Mucosa of rectum (tissue), 2 donors: Measurements from ENCODE around the gene CDK8.

Source experiments
- H3K27ac ChIP-seq, 2 donors: one replicate each; pipeline ENCODE4 v1.7.0; 2013; ENCODE audit warnings: inconsistent platforms in 2 of 2, low read depth in 2 of 2, low read length in 2 of 2
- H3K27me3 ChIP-seq, 2 donors: one replicate each; pipeline ENCODE4 v1.7.0; 2013; ENCODE audit warnings: low read length in 2 of 2; ENCODE audit not compliant: control insufficient read depth in 2 of 2, insufficient read depth in 2 of 2
- H3K36me3 ChIP-seq, 2 donors: one replicate each; pipeline ENCODE4 v1.7.0; 2013; ENCODE audit warnings: low read length in 2 of 2; ENCODE audit not compliant: control insufficient read depth in 2 of 2, insufficient read depth in 2 of 2
- H3K4me1 ChIP-seq, 2 donors: one replicate each; pipeline ENCODE4 v1.7.0; 2013; ENCODE audit warnings: low read length in 2 of 2, mild to moderate bottlenecking in 1 of 2; ENCODE audit not compliant: control insufficient read depth in 2 of 2, insufficient read depth in 2 of 2
- H3K4me3 ChIP-seq, 2 donors: one replicate each; pipeline ENCODE4 v1.7.0; 2013; ENCODE audit warnings: low read length in 2 of 2
- H3K9ac ChIP-seq, 2 donors: one replicate each; pipeline ENCODE4 v1.7.0; 2013; ENCODE audit warnings: low read length in 2 of 2, low read depth in 1 of 2, mild to moderate bottlenecking in 1 of 2
- H3K9me3 ChIP-seq, 2 donors: one replicate each; pipeline ENCODE4 v1.7.0; 2013; ENCODE audit warnings: low read length in 2 of 2; ENCODE audit not compliant: control insufficient read depth in 2 of 2
- donor health status: healthy.
- donor health status: Normal muscosa, but diverticular disease.

CDK8 gene

DNA sequence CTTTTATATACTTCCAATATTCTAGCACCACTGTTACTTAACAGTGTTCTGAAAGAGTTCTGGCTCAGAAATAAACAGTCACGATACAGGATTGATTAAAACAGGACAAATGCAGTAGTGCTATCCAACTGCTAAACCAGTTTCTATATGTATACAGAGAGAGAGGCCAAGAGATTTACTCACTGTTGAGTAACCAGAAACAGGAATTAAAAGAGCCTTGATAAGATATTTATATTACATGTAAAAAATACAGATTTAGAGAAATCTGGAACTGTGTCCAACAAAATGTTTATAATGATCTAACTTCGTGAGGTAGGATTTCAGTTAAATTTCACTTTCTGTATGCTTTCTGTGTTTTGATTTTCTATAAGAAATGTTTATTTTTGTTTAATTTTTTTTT is 116.6 kb downstream of the CDK8 start:
- H3K9ac ChIP-seq: no peak overlapping the region

GRCh38 chr13:26372747-26373146 is 118.8 kb downstream of the CDK8 start:
- Histone ChIP-seq H3K9ac (no peak overlapping the region), H3K9me3 (no peaks in the 10 kb centered on the region), H3K4me1 (no peaks in the 10 kb centered on the region), H3K36me3 (no peaks in the 10 kb centered on the region), H3K27me3 (no peaks in the 10 kb centered on the region), H3K27ac (no peak overlapping the region), H3K4me3 (no peak overlapping the region)

More for the DNA sequence above, 116.6 kb downstream of the CDK8 start:
- Histone ChIP-seq H3K4me3 (no peak overlapping the region), H3K9me3 (no peaks in the 10 kb centered on the region), H3K27ac (no peak overlapping the region), H3K36me3 (no peaks in the 10 kb centered on the region), H3K27me3 (no peaks in the 10 kb centered on the region), H3K4me1 (no peaks in the 10 kb centered on the region)

GRCh38 chr13:26376430-26376829 is 122.5 kb downstream of the CDK8 start:
- Histone ChIP-seq H3K4me1 (no peaks in the 10 kb centered on the region), H3K4me3 (no peak overlapping the region), H3K27me3 (no peaks in the 10 kb centered on the region), H3K9me3 (no peaks in the 10 kb centered on the region), H3K27ac (no peak overlapping the region), H3K9ac (no peak overlapping the region), H3K36me3 (no peaks in the 10 kb centered on the region)

GRCh38 chr13:26377038-26377437 is 123.1 kb downstream of the CDK8 start:
- no peaks in the 10 kb centered on the region for H3K27me3 ChIP-seq
- H3K27ac ChIP-seq: no peak overlapping the region
- H3K36me3 ChIP-seq: no peaks in the 10 kb centered on the region
- no peak overlapping the region for H3K9ac ChIP-seq
- no peak overlapping the region for H3K4me3 ChIP-seq
- no peaks in the 10 kb centered on the region for H3K9me3 ChIP-seq
- H3K4me1 ChIP-seq: no peaks in the 10 kb centered on the region

GRCh38 chr13:26378116-26378515 is 124.2 kb downstream of the CDK8 start:
- Histone ChIP-seq H3K9ac (no peak overlapping the region), H3K27ac (no peak overlapping the region), H3K36me3 (no peaks in the 10 kb centered on the region), H3K9me3 (no peaks in the 10 kb centered on the region), H3K4me1 (no peaks in the 10 kb centered on the region), H3K27me3 (no peaks in the 10 kb centered on the region), H3K4me3 (no peak overlapping the region)

DNA sequence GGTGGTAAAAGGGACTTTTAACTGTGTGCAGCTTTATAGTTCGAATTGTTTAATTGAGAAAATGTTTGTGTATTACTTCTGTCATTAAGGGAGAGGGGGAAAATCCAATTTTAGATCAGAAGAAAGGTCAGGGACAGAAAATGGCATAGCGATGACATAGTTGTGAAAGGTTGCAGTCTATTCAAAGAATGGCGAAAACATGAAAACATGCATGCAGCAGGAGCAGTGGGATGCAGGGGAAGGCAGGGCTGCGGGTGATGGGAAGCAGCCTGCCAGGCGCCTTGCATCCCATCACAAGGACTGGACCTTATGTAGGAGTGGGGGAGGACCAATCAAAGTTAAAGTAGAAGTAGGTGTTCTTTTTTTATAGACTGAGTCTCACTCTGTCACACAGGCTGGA is 125.9 kb downstream of the CDK8 start:
- Histone ChIP-seq H3K27ac (no peak overlapping the region), H3K9ac (no peak overlapping the region), H3K4me3 (no peak overlapping the region), H3K36me3 (no peaks in the 10 kb centered on the region), H3K4me1 (no peaks in the 10 kb centered on the region), H3K9me3 (no peaks in the 10 kb centered on the region), H3K27me3 (no peaks in the 10 kb centered on the region)

GRCh38 chr13:26380930-26381329 is 127.0 kb downstream of the CDK8 start:
- Histone ChIP-seq H3K9ac (no peak overlapping the region), H3K27me3 (no peaks in the 10 kb centered on the region), H3K9me3 (no peaks in the 10 kb centered on the region), H3K4me3 (no peak overlapping the region), H3K4me1 (no peaks in the 10 kb centered on the region), H3K36me3 (no peaks in the 10 kb centered on the region), H3K27ac (no peak overlapping the region)

- H3K4me3 ChIP-seq: no peak overlapping the region
- H3K27ac ChIP-seq: no peak overlapping the region
- H3K36me3 ChIP-seq: peaks cover 1 to 7% of the 10 kb centered on the region in 2 donors
- no peaks in the 10 kb centered on the region for H3K9me3 ChIP-seq
- H3K9ac ChIP-seq: no peak overlapping the region
- no peaks in the 10 kb centered on the region for H3K4me1 ChIP-seq
- no peaks in the 10 kb centered on the region for H3K27me3 ChIP-seq
Measured at GRCh38 chr13:26382366-26382765, 128.4 kb downstream of the CDK8 start.

DNA sequence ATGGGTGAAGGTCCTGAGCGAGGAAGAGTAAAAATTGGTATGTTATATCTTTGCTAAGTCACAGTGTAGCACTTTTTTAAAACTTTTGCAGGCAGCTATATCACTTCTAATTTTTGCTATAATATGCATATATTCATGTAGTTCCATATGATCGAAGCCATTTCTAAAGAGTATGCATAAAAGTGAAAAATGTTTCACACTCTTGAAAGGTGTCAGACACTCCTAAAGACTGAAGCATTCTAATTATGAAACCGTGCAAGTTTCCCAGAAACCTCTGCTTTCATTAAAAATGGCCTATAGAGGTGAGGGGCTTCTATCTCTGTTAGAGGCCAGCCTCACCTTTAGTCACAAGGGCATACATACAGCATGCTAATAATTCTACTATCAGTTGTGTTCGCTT is 128.9 kb downstream of the CDK8 start:
- Histone ChIP-seq H3K9ac (no peak overlapping the region), H3K4me3 (no peak overlapping the region), H3K27me3 (no peaks in the 10 kb centered on the region), H3K9me3 (no peaks in the 10 kb centered on the region), H3K36me3 (peaks cover 6 to 12% of the 10 kb centered on the region in 2 donors), H3K4me1 (no peaks in the 10 kb centered on the region), H3K27ac (no peak overlapping the region)

GRCh38 chr13:26384587-26384986 is 130.7 kb downstream of the CDK8 start:
- no peaks in the 10 kb centered on the region for H3K27me3 ChIP-seq
- H3K36me3 ChIP-seq: peaks cover 6 to 16% of the 10 kb centered on the region in 2 donors
- H3K9ac ChIP-seq: no peak overlapping the region
- H3K9me3 ChIP-seq: no peaks in the 10 kb centered on the region
- H3K27ac ChIP-seq: no peak overlapping the region
- H3K4me3 ChIP-seq: no peak overlapping the region
- no peaks in the 10 kb centered on the region for H3K4me1 ChIP-seq

GRCh38 chr13:26386026-26386425 is 132.1 kb downstream of the CDK8 start:
- H3K4me3 ChIP-seq: no peak overlapping the region
- H3K27me3 ChIP-seq: no peaks in the 10 kb centered on the region
- H3K36me3 ChIP-seq: peaks cover 11 to 16% of the 10 kb centered on the region in 2 donors
- H3K4me1 ChIP-seq: no peaks in the 10 kb centered on the region
- H3K9me3 ChIP-seq: no peaks in the 10 kb centered on the region
- H3K27ac ChIP-seq: no peak overlapping the region
- no peak overlapping the region for H3K9ac ChIP-seq
